HCT116 (cell line): Measurements from ENCODE around the gene YKT6. TPM values are rescaled to one million over a fixed set of nuclear protein-coding genes. Genes with fewer than 3 reads are reported as not detected.

ENCODE experiments used
- ATAC-seq: fragments of 200-7000 bp; cut with Tn5 transposase; 2 replicates; pipeline ENCODE4 v1.9.1; 2020; ENCODE audit warnings: mild to moderate bottlenecking, moderate library complexity
- BruUV-seq: library from RNA; stranded (reverse); fragments of 400-500 nt; replicated peaks from 2 replicates; lab custom pipeline; 2021; lab: Mats Ljungman, UMichigan
- CTCF ChIA-PET: fragments of 300-600 bp; sonication (Branson Sonifier 250); formaldehyde crosslinking; loops from one replicate; lab custom pipeline; 2021; ENCODE audit warnings: antibody characterized with exemption; lab: Charles Lee
- POLR2A ChIA-PET: fragments of 300-600, 350-600 bp; sonication (Branson Sonifier 250); formaldehyde crosslinking; loops from one replicate; lab custom pipeline; 2021; ENCODE audit warnings: antibody characterized with exemption; lab: Charles Lee
- RAD21 ChIA-PET, 2 experiments: fragments of 300-600 bp; sonication (Branson Sonifier 250); formaldehyde crosslinking; loops; one replicate each; lab custom pipeline; 2023; ENCODE audit warnings: low total read pairs in 2 of 2; ENCODE audit not compliant: uncharacterized antibody in 2 of 2, unreplicated experiment in 2 of 2, low non-redundant PET in 1 of 2; lab: Charles Lee
- DNase-seq: peaks from one replicate; pipeline ENCODE4 v3.0.0-alpha.2; 2010; ENCODE audit warnings: low read depth, low spot score
- H2AFZ ChIP-seq: fragments of 200-600 bp; shearing (Covaris generic), sonication (generic); 2 replicates; pipeline ENCODE4 v1.6.1; 2017; ENCODE audit warnings: low read depth, mixed run types, mixed read lengths, antibody characterized with exemption, low read length; ENCODE audit not compliant: poor library complexity, severe bottlenecking
- H3K27ac ChIP-seq: 2 replicates; pipeline ENCODE4 v1.5.1; 2012; ENCODE audit warnings: low read depth, low read length
- H3K27me3 ChIP-seq: fragments of 200-600 bp; sonication (generic); 2 replicates; pipeline ENCODE4 v1.6.1; 2016; ENCODE audit warnings: mixed run types, low read length, mixed read lengths; ENCODE audit not compliant: insufficient read depth
- H3K36me3 ChIP-seq, 2 experiments: fragments of 200-500 bp in 1 of 2; fragments of 200-600 bp in 1 of 2; sonication (Bioruptor generic) in 1 of 2; sonication (generic) in 1 of 2; 2 replicates each; pipeline versions ENCODE4 v1.5.1 to v1.6.1; 2014 to 2016; ENCODE audit warnings: low read length in 2 of 2, inconsistent platforms in 1 of 2, mixed read lengths in 1 of 2, mixed run types in 1 of 2; ENCODE audit not compliant: insufficient read depth in 2 of 2, control insufficient read depth in 1 of 2
- H3K4me1 ChIP-seq, 2 experiments: fragments of 200-600 bp in 1 of 2; sonication (generic) in 1 of 2; 2 replicates each; pipeline versions ENCODE4 v1.5.1 to v1.6.1; 2012 to 2017; ENCODE audit warnings: low read length in 2 of 2, inconsistent platforms in 1 of 2, mild to moderate bottlenecking in 1 of 2, mixed read lengths in 1 of 2, mixed run types in 1 of 2, moderate library complexity in 1 of 2; ENCODE audit not compliant: insufficient read depth in 2 of 2, control insufficient read depth in 1 of 2
- H3K4me2 ChIP-seq: fragments of 200-600 bp; sonication (generic); 2 replicates; pipeline ENCODE4 v1.6.1; 2017; ENCODE audit warnings: mixed run types, low read length, mixed read lengths
- H3K4me3 ChIP-seq, 2 experiments: fragments of 200-600 bp in 1 of 2; sonication (generic) in 1 of 2; replicated peaks in 1 of 2; 2 replicates each; pipeline ENCODE4 v1.5.1; 2011 to 2016; ENCODE audit warnings: low read length in 2 of 2, control low read depth in 1 of 2, low read depth in 1 of 2, mild to moderate bottlenecking in 1 of 2, mixed read lengths in 1 of 2, mixed run types in 1 of 2
- H3K79me2 ChIP-seq: fragments of 200-600 bp; sonication (generic); 2 replicates; pipeline ENCODE4 v1.6.1; 2017; ENCODE audit warnings: mild to moderate bottlenecking, mixed run types, low read length, moderate library complexity, mixed read lengths; ENCODE audit not compliant: insufficient read depth
- H3K9ac ChIP-seq: fragments of 200-600 bp; sonication (generic); 2 replicates; pipeline ENCODE4 v1.6.1; 2016; ENCODE audit warnings: low read length, mixed read lengths
- H3K9me2 ChIP-seq: fragments of 200-600 bp; sonication (generic), shearing (Covaris generic); 2 replicates; pipeline ENCODE4 v1.6.1; 2017; ENCODE audit warnings: mixed run types, mild to moderate bottlenecking, moderate library complexity; ENCODE audit not compliant: insufficient read depth
- H3K9me3 ChIP-seq, 2 experiments: fragments of 200-500 bp in 1 of 2; fragments of 200-600 bp in 1 of 2; sonication (Bioruptor generic) in 1 of 2; sonication (generic) in 1 of 2; 2 replicates each; pipeline ENCODE4 v1.6.1; 2014 to 2017; ENCODE audit warnings: low read length in 2 of 2, mixed read lengths in 2 of 2, inconsistent platforms in 1 of 2, low read depth in 1 of 2, mild to moderate bottlenecking in 1 of 2, mixed run types in 1 of 2, moderate library complexity in 1 of 2; ENCODE audit not compliant: control insufficient read depth in 1 of 2, insufficient read depth in 1 of 2
- H4K20me1 ChIP-seq: fragments of 200-600 bp; sonication (generic), shearing (Covaris generic); 2 replicates; pipeline ENCODE4 v1.6.1; 2017; ENCODE audit warnings: mixed run types, mild to moderate bottlenecking, moderate library complexity; ENCODE audit not compliant: insufficient read depth
- CEBPB ChIP-seq: IDR thresholded peaks from 2 replicates; pipeline ENCODE4 v1.6.1; 2012; ENCODE audit warnings: low read depth
- EGR1 ChIP-seq: IDR thresholded peaks from 2 replicates; pipeline ENCODE4 v1.6.1; 2012; ENCODE audit warnings: low read depth
- ELF1 ChIP-seq: IDR thresholded peaks from 2 replicates; pipeline ENCODE4 v1.6.1; 2012; ENCODE audit warnings: low read depth, borderline replicate concordance
- EZH2 ChIP-seq: fragments of 200-600 bp; sonication (generic); IDR thresholded peaks from 2 replicates; pipeline ENCODE4 v1.6.1; 2017; ENCODE audit warnings: antibody characterized with exemption, mixed run types
- FOSL1 ChIP-seq: IDR thresholded peaks from 2 replicates; pipeline ENCODE4 v1.6.1; 2012; ENCODE audit warnings: low read depth
- RAD21 ChIP-seq: IDR thresholded peaks from 2 replicates; pipeline ENCODE4 v1.6.1; 2012; ENCODE audit warnings: low read depth, mild to moderate bottlenecking
- SP1 ChIP-seq: IDR thresholded peaks from 2 replicates; pipeline ENCODE4 v1.6.1; 2012; ENCODE audit warnings: low read depth
- SRF ChIP-seq: IDR thresholded peaks from 2 replicates; pipeline ENCODE4 v1.6.1; 2012; ENCODE audit warnings: low read depth
- TCF7L2 ChIP-seq: IDR thresholded peaks from 2 replicates; pipeline ENCODE4 v1.7.0; 2011; ENCODE audit warnings: borderline replicate concordance, inconsistent platforms; ENCODE audit not compliant: insufficient read depth, insufficient read length; ENCODE audit errors: extremely low read depth
- YY1 ChIP-seq: IDR thresholded peaks from 2 replicates; pipeline ENCODE4 v1.6.1; 2011; ENCODE audit warnings: low read length, low read depth, moderate library complexity, mild to moderate bottlenecking; ENCODE audit not compliant: insufficient replicate concordance; ENCODE audit errors: extremely low read depth
- ZNF274 ChIP-seq: fragments of 200-500 bp; sonication (Bioruptor generic); IDR thresholded peaks from 2 replicates; pipeline ENCODE4 v1.6.1; 2014; ENCODE audit warnings: mild to moderate bottlenecking, low read depth, low read length, inconsistent platforms
- intact Hi-C: fragments of 100-400 bp; cut with micrococcal nuclease; formaldehyde crosslinking; loops from 2 replicates; pipeline ENCODE4 v1.10.0; 2022
- total RNA-seq: library from RNA; stranded (reverse); gene quantifications from one replicate; pipeline ENCODE4 v1.2.1, GENCODE V29; 2021; ENCODE audit not compliant: unreplicated experiment
- TF ChIP-seq, protein P1 (sequence below): IDR thresholded peaks from 2 replicates; pipeline ENCODE4 v1.6.1; 2012
- TF ChIP-seq, protein P2 (sequence below), 3 experiments: fragments of 200-600 bp in 1 of 3; sonication (generic) in 1 of 3; IDR thresholded peaks in 2 of 3; conservative IDR thresholded peaks in 1 of 3; 2 replicates each; pipeline ENCODE4 v1.5.1; 2012 to 2017; ENCODE audit warnings: low read depth in 2 of 3, low read length in 2 of 3, antibody characterized with exemption in 1 of 3, borderline replicate concordance in 1 of 3, control low read depth in 1 of 3, mild to moderate bottlenecking in 1 of 3, mixed read lengths in 1 of 3, mixed run types in 1 of 3, moderate library complexity in 1 of 3; ENCODE audit not compliant: insufficient read depth in 1 of 3
- TF ChIP-seq, protein P3 (sequence below): IDR thresholded peaks from 2 replicates; pipeline ENCODE4 v1.6.1; 2012; ENCODE audit warnings: low read depth

Gene YKT6
- total RNA-seq, 1 experiment from 2014 or later, result 84.8 TPM

DNA sequence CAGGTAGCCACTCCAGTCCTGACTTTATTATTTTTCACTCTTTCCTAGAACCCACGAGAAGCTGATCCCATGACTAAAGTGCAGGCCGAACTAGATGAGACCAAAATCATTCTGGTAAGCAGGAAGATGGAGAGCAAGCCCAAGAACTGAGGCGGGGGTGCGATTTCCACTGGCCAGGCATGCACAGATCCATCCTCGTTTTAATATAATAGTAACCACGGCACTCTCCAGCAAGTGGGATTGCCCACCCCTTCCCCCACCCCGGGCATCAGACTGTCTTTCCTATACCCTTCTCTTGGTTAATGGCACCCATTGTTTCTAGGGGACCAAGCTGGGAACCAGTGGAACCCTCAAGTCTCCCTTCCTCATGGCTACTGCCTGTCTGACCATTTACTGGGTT is 7.3 kb downstream of the YKT6 start:
- Histone ChIP-seq H3K9me2 (no peaks in the 10 kb centered on the region), H3K9me3 (no peaks in the 10 kb centered on the region), H3K4me2 (no peak overlapping the region), H3K4me3 (no peak overlapping the region), H3K27me3 (no peaks in the 10 kb centered on the region), H4K20me1 (no peaks in the 10 kb centered on the region), H3K79me2 (peaks cover 33% of the 10 kb centered on the region), H3K9ac (no peak overlapping the region), H3K4me1 (no peaks in the 10 kb centered on the region), H2AFZ (no peak overlapping the region), H3K27ac (no peak overlapping the region), H3K36me3 (peaks cover 54 to 59% of the 10 kb centered on the region in 2 experiments)
- intact Hi-C loops, result no loop called here
- ChIA-PET RAD21 (no interaction called here), CTCF (no interaction called here), POLR2A (no interaction called here)
- BruUV-seq, result no TSS peak
- no peak for ATAC-seq
- no peak for TF ChIP-seq RAD21
- TF ChIP-seq FOSL1, result no peak
- TF ChIP-seq SRF, result no peak
- TF ChIP-seq, protein P1, sequence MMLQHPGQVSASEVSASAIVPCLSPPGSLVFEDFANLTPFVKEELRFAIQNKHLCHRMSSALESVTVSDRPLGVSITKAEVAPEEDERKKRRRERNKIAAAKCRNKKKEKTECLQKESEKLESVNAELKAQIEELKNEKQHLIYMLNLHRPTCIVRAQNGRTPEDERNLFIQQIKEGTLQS, result no peak
- TF ChIP-seq, protein P2, sequence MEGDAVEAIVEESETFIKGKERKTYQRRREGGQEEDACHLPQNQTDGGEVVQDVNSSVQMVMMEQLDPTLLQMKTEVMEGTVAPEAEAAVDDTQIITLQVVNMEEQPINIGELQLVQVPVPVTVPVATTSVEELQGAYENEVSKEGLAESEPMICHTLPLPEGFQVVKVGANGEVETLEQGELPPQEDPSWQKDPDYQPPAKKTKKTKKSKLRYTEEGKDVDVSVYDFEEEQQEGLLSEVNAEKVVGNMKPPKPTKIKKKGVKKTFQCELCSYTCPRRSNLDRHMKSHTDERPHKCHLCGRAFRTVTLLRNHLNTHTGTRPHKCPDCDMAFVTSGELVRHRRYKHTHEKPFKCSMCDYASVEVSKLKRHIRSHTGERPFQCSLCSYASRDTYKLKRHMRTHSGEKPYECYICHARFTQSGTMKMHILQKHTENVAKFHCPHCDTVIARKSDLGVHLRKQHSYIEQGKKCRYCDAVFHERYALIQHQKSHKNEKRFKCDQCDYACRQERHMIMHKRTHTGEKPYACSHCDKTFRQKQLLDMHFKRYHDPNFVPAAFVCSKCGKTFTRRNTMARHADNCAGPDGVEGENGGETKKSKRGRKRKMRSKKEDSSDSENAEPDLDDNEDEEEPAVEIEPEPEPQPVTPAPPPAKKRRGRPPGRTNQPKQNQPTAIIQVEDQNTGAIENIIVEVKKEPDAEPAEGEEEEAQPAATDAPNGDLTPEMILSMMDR (IDR thresholded peaks at IDR 0.05 in 2 of 3, conservative IDR thresholded peaks at IDR 0.05 in 1 of 3; ENCODE audit: borderline replicate concordance in 1 of 3, insufficient read depth in 1 of 3, low read depth in 2 of 3, low read length in 2 of 3), result no peak
- TF ChIP-seq, protein P3, sequence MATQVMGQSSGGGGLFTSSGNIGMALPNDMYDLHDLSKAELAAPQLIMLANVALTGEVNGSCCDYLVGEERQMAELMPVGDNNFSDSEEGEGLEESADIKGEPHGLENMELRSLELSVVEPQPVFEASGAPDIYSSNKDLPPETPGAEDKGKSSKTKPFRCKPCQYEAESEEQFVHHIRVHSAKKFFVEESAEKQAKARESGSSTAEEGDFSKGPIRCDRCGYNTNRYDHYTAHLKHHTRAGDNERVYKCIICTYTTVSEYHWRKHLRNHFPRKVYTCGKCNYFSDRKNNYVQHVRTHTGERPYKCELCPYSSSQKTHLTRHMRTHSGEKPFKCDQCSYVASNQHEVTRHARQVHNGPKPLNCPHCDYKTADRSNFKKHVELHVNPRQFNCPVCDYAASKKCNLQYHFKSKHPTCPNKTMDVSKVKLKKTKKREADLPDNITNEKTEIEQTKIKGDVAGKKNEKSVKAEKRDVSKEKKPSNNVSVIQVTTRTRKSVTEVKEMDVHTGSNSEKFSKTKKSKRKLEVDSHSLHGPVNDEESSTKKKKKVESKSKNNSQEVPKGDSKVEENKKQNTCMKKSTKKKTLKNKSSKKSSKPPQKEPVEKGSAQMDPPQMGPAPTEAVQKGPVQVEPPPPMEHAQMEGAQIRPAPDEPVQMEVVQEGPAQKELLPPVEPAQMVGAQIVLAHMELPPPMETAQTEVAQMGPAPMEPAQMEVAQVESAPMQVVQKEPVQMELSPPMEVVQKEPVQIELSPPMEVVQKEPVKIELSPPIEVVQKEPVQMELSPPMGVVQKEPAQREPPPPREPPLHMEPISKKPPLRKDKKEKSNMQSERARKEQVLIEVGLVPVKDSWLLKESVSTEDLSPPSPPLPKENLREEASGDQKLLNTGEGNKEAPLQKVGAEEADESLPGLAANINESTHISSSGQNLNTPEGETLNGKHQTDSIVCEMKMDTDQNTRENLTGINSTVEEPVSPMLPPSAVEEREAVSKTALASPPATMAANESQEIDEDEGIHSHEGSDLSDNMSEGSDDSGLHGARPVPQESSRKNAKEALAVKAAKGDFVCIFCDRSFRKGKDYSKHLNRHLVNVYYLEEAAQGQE, result no peak
- no peak for TF ChIP-seq EGR1
- TF ChIP-seq CEBPB, result no peak
- TF ChIP-seq ELF1, result no peak
- TF ChIP-seq ZNF274, result no peak
- TF ChIP-seq YY1, result no peak
- TF ChIP-seq SP1, result no peak
- TF ChIP-seq EZH2, result no peak
- TF ChIP-seq TCF7L2, result no peak
- DNase-seq, result no peak
